Activated naive CD8-positive, alpha-beta T cell treated with anti-CD3 and anti-CD28 coated beads for 36 hours (primary cell): ENCODE results near the gene FAM83F. TPM values are rescaled to one million over a fixed set of nuclear protein-coding genes. Genes with fewer than 3 reads are reported as not detected.

Experiments used
- DNase-seq: peaks from one replicate; pipeline ENCODE4 v3.0.0; 2021
- H3K27ac Mint-ChIP-seq: one replicate; pipeline ENCODE4 v1.8.0; 2022; ENCODE audit warnings: mild to moderate bottlenecking, moderate library complexity, mixed read lengths
- H3K27me3 Mint-ChIP-seq: one replicate; pipeline ENCODE4 v1.8.0; 2022; ENCODE audit warnings: mild to moderate bottlenecking, mixed read lengths
- H3K36me3 Mint-ChIP-seq: one replicate; pipeline ENCODE4 v1.8.0; 2021; ENCODE audit warnings: mild to moderate bottlenecking, mixed read lengths
- H3K4me1 Mint-ChIP-seq: one replicate; pipeline ENCODE4 v1.8.0; 2021; ENCODE audit warnings: mixed read lengths
- H3K4me3 Mint-ChIP-seq: one replicate; pipeline ENCODE4 v1.8.0; 2022; ENCODE audit warnings: mild to moderate bottlenecking, moderate library complexity, mixed read lengths
- H3K9me3 Mint-ChIP-seq: one replicate; pipeline ENCODE4 v1.8.0; 2022; ENCODE audit warnings: mixed read lengths
- total RNA-seq, 2 experiments: library from RNA; stranded (reverse); gene quantifications; one replicate each; pipeline ENCODE4 v1.2.3, GENCODE V29; 2021

FAM83F gene
- total RNA-seq, 2 experiments from 2014 or later = 3.4 to 3.6 TPM

DNA sequence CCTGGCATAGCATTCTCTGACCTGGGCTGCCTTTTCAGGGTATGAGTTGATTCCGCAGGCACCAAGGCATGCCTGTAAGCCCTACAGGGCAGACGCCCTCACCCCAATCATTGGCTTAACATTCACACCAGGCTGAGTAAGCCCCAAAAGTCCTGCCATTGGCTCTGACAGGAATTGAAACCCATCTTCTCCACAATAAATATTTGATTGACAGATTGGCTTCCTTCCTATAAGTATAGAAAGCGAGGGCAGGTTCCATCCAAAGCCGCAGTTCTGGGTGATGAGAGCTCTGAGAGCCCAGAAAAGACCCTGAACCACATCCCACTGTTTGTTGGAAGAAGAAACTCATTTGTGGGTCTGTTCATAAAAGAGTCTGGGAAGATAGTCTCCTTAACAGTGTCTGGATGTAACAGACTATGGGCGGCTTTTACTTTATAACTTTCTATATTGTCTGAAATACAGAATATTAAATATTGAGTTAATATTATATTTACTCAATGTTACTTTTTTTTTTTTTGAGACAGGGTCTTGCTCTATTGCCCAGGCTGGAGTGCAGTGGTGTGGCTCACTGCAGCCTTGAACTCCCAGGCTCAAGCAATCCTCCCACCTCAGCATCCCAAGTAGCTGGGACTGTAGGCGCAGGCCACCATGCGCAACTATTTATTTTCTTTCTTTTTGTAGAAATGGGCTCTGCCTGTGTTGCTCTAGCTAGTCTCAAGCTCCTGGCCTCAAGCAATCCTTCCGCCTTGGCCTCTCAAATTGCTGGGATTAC lies 46.8 kb downstream of the FAM83F start:
- H3K27me3 Mint-ChIP-seq = peaks cover 16% of the 10 kb centered on the region
- H3K27ac Mint-ChIP-seq = no peak overlapping the region
- no peak for DNase-seq
- no peak overlapping the region for H3K4me3 Mint-ChIP-seq
- H3K4me1 Mint-ChIP-seq = peaks cover 8% of the 10 kb centered on the region
- H3K9me3 Mint-ChIP-seq = no peaks in the 10 kb centered on the region
- H3K36me3 Mint-ChIP-seq = no peaks in the 10 kb centered on the region

DNA sequence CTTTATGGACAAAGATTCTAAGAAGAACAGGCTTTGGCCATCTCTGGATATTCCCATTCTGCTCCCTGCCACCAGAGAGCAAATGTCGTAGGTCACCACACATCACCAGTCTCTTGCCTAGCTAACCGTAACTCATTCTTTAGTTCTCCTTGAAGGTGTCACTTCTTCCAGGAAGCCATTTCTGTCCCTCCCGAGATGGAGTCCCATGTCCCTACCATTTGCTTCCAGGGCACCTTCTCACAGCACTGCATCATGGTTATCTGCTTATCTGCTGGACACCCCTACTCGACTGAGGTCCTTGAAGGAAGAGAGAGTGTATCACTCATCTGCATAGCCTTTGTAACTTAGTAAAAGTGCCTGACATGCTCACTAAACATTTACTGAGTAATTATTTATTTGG lies 47.6 kb downstream of the FAM83F start:
- Mint-ChIP-seq H3K27ac (no peak overlapping the region), H3K4me3 (no peak overlapping the region), H3K9me3 (no peaks in the 10 kb centered on the region), H3K36me3 (no peaks in the 10 kb centered on the region), H3K4me1 (peaks cover 11% of the 10 kb centered on the region), H3K27me3 (peaks cover 16% of the 10 kb centered on the region)
- no peak for DNase-seq

DNA sequence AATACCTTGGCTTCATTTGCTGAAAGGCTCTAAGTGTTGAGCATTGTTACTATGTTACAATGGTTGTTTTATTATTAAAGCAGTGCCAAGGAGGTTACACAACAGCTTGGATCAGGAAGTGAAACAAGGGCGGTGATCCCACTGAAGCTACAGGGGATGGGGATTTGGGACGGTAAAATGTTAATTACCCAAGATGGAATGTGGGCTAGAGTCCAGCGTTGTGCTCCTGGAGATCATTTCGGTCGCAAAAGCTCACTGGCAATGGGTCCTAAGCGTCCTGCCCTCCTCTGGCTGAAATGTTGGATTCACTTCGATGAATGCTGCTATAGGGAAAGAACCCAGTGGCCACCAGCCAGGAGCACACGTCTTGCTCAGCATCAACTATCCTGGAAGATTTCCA lies 48.3 kb downstream of the FAM83F start:
- Mint-ChIP-seq H3K36me3 (no peaks in the 10 kb centered on the region), H3K9me3 (no peaks in the 10 kb centered on the region), H3K4me3 (peak overlapping the region; percentile 96), H3K27me3 (peaks cover 10% of the 10 kb centered on the region), H3K4me1 (peaks cover 15% of the 10 kb centered on the region), H3K27ac (peak overlapping the region; percentile 99)
- no peak for DNase-seq

DNA sequence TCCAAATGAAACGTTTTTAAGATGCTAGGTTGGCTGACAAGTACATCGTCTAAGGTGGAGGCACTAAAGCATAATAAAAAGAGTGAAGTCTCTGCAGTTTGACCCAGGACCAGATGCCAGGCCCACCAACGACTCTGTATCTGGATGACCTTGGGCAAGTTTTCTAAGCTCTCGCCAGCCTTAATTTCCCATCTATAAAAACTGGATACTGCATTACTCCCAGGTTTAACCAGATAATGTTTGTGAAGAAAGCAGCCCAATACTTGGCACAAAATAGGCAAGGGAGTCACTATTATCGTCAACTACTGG lies 49.0 kb downstream of the FAM83F start:
- DNase-seq = no peak
- H3K4me3 Mint-ChIP-seq = peak overlapping the region; percentile 96
- peak overlapping the region; percentile 99 for H3K27ac Mint-ChIP-seq
- H3K4me1 Mint-ChIP-seq = peaks cover 20% of the 10 kb centered on the region
- H3K9me3 Mint-ChIP-seq = no peaks in the 10 kb centered on the region
- H3K27me3 Mint-ChIP-seq = peaks cover 9% of the 10 kb centered on the region
- no peaks in the 10 kb centered on the region for H3K36me3 Mint-ChIP-seq

DNA sequence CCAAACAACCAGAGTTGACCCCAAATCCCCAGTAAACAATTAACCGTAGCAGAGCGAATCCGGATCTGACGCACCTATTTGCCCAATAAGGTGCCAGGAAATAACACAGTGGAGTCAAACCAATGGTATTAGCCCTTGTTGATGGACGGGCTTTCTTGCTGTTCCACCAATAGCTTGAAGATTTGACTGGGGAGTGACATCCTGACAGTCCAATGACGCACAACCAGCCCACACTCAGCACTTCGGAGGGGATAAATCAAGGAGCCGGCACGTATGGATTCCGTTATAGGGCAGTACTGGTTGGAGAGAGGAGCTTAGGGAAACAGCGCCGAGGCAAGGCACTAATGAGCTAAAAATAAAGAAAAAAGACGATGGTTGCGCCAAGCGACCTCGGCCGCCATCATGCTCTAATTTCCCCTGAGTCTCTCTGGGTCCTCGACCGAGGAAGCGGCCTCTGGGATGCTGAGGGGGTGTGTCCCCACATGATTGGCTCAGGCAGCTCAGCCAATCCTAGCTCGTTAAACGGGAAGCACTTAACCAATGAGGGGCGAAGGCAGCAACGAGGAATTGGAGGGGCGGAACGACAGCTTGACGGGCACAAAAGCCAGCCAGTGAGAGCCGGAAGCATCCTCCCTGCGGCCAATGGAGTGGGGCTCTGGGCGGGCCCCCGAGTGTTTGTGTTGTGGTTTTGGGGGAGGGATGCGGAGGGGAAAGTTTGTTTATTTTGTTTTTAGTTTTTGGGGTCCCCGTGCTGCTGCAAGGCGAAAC lies 49.5 kb downstream of the FAM83F start:
- Mint-ChIP-seq H3K4me3 (peak overlapping the region; percentile 96), H3K9me3 (no peaks in the 10 kb centered on the region), H3K4me1 (peaks cover 23% of the 10 kb centered on the region), H3K27me3 (peaks cover 9% of the 10 kb centered on the region), H3K27ac (peak overlapping the region; percentile 99), H3K36me3 (no peaks in the 10 kb centered on the region)
- peak; percentile 97 for DNase-seq

DNA sequence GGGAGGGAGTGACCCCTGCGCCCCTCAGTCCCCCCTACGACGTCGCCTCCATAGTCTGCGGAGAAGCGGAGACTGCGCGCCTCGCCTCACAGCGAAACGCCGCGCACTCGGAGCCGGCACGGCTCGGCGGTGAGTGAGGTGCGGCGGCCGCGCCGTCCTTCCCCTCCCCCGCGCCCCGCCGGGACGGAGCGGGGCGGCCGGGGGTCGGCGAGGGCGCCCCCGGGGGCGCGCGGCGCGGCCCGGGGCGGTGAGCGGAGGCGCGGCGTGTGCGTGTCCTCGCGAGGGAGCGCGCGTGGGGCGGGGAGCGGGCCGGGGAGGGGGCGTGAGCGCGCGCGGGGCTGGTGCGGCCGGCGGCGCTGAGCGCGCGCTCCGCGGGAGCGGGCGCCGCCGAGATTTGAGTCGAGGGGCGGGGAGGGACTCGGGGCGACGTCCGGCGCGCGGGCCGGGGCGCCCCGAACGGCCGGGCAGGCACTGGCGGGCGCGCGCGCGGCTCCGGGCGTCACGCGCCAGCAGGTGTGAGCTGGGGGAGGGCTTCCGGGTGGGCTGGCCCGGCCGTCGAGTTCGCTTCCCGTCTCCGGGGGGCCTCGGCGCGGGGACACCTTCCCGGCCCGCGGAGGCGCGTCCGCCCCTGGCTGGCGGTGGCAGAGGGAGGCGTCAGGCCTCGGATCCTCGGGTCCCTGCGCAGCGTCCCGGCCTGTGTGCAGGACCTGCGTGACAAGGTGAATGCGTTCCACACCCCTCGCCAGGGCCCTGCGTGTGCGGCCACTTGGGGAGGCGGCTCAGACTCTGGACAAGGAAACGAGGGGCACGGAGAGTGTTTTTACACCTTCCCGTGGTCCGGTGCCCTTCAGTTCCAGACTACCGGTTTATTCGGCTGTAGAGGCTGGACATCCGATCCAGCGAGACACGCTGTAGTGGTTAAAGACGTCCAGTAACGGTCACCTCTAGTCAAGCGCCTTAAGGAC lies 50.4 kb downstream of the FAM83F start:
- H3K27ac Mint-ChIP-seq = peak overlapping the region; percentile 99
- H3K27me3 Mint-ChIP-seq = peaks cover 5% of the 10 kb centered on the region
- no peaks in the 10 kb centered on the region for H3K36me3 Mint-ChIP-seq
- H3K4me1 Mint-ChIP-seq = peaks cover 29% of the 10 kb centered on the region
- H3K4me3 Mint-ChIP-seq = peak overlapping the region; percentile 96
- H3K9me3 Mint-ChIP-seq = no peaks in the 10 kb centered on the region
- DNase-seq = peak; percentile 89

DNA sequence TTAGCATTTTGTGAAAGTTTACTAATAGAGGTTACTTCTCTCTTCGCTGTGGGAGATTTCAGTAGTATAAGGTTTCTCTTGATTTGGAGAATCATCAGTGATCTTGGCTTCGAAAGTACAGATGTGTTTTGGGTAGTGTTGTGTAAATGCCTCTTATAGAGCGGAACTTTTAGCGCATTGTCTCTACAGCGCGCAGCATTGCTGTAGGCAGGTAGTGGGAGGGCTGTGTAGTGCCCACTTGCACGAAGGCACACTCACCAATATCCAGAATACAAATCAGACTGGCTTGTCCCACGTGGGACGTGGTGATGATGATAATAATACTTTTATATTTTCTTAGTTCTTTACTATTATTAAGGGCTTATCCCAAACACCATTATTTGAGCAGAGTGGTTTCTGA lies 51.4 kb downstream of the FAM83F start:
- DNase-seq = peak; percentile 33
- Mint-ChIP-seq H3K27me3 (peaks cover 5% of the 10 kb centered on the region), H3K4me3 (peak overlapping the region; percentile 79), H3K27ac (peak overlapping the region; percentile 81), H3K4me1 (peaks cover 38% of the 10 kb centered on the region), H3K36me3 (no peaks in the 10 kb centered on the region), H3K9me3 (no peaks in the 10 kb centered on the region)

DNA sequence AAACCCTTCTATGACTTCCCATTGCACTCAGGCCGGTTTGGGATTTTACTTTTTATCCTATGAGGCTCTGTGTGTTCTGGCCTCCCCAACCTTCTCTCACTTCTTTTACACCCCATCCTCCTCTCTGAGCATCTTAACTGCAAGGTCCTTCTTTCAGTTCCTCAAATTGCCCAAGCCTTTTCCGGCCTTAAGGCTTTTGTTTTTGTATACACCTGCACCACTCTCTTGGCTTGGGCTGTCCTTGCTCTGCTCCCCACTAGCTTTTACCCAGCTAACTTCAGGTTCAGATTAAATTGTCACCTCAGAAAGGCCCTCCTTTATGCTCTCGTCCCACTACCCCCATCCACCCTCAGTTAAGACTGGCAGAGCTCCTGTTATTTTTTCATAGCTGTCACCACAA lies 55.5 kb downstream of the FAM83F start:
- peak overlapping the region; percentile 78 for H3K27ac Mint-ChIP-seq
- no peaks in the 10 kb centered on the region for H3K9me3 Mint-ChIP-seq
- H3K36me3 Mint-ChIP-seq = no peaks in the 10 kb centered on the region
- H3K4me1 Mint-ChIP-seq = peaks cover 60% of the 10 kb centered on the region
- no peak for DNase-seq
- H3K4me3 Mint-ChIP-seq = peak overlapping the region; percentile 5
- H3K27me3 Mint-ChIP-seq = no peaks in the 10 kb centered on the region

DNA sequence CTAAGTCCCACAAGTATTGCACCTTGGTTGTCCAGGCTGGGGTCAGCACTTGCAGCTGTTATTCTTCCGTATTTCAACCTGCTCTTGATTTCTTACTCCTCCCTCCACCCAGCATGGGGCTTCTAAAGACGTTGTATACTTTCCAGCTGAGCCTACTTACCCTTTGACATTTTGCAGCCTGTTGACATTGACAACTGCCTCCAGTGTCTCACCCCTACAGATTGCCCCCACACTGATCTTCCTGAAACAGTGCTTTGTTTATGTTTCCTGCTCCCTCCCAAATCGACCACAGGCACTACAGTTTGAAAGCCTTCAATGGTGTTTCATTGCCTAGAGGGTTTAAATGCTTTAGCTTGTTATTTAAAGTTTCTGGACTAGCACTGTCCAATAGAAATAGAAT lies 56.6 kb downstream of the FAM83F start:
- H3K36me3 Mint-ChIP-seq = peaks cover 4% of the 10 kb centered on the region
- H3K27ac Mint-ChIP-seq = peak overlapping the region; percentile 66
- peak overlapping the region; percentile 30 for H3K4me3 Mint-ChIP-seq
- H3K9me3 Mint-ChIP-seq = peaks cover 2% of the 10 kb centered on the region
- peaks cover 68% of the 10 kb centered on the region for H3K4me1 Mint-ChIP-seq
- no peak for DNase-seq
- no peaks in the 10 kb centered on the region for H3K27me3 Mint-ChIP-seq

DNA sequence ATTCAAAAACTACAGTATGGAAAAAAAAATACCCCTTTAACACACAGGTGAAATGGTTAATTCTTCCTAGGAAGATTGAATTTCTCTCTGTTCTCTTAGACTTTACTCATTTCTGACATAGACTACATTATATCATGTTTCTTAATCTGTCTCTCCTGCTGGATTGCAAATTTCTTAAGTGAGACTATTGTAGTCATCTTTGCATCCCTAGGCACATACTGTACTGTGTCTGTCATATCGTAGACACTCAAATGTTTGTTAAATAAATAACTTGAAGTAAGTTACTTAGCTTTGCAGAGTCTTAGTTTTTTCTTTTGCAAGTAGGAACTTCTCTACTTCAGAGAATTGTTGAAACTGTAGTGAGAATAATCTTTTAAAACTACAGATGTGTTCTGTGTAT lies 58.7 kb downstream of the FAM83F start:
- H3K4me1 Mint-ChIP-seq = peaks cover 71% of the 10 kb centered on the region
- H3K9me3 Mint-ChIP-seq = peaks cover 2% of the 10 kb centered on the region
- H3K4me3 Mint-ChIP-seq = no peak overlapping the region
- H3K27me3 Mint-ChIP-seq = no peaks in the 10 kb centered on the region
- no peak for DNase-seq
- H3K36me3 Mint-ChIP-seq = peaks cover 7% of the 10 kb centered on the region
- H3K27ac Mint-ChIP-seq = peak overlapping the region; percentile 21

DNA sequence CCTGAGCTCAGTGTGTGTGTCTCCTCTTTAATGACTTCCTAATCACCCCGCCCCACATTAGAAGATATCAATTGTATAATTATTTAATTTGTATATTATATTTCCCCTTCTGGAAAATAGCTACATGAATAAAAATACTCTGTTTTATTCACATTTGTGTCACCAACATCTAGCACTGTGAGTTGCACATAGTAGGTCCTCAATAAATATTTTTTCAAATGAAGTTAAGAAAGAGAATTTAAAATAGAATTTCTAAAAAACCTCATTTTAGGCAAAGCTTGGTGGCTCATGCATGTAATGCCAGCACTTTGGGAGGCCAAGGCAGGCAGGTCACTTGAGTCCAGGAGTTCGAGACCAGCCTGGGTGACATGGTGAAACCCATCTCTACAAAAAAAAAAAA lies 59.7 kb downstream of the FAM83F start:
- peaks cover 14% of the 10 kb centered on the region for H3K36me3 Mint-ChIP-seq
- no peak for DNase-seq
- H3K4me3 Mint-ChIP-seq = no peak overlapping the region
- H3K9me3 Mint-ChIP-seq = peaks cover 2% of the 10 kb centered on the region
- H3K27me3 Mint-ChIP-seq = no peaks in the 10 kb centered on the region
- H3K27ac Mint-ChIP-seq = peak overlapping the region; percentile 97
- peaks cover 72% of the 10 kb centered on the region for H3K4me1 Mint-ChIP-seq

DNA sequence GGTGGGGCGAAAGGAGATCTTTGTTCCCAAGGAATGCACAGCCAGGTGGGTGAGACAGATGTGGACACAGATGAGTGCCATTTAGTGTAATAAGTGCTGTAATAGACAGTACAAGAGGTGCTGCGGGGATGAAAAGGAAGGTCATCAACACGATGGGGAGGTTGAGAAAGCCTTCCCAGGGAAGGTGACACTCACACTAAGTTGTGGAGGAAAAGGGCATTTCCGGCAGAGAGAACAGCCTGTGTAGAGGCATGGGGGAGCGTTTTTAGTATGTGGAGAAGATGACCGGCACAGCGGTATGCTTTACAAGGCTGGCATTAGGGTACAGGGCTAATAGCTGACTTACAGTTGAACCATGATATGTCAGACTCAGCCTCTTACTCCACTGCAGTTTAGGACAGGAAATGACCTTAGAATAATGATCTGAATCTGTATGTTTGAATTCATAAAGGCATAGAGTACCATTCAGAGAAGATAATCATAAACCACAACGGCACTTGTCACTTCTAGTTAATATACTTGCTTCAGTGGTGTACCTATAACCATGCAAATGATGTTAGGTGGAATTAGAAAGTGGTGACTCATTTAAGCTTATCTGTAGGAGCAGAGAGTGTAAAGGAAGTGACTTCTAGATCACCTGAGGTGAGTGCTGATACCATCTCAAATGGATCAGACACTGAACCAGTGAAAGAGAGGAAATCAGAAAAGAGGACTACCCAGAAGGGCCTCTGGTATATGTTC lies 60.6 kb downstream of the FAM83F start:
- peaks cover 67% of the 10 kb centered on the region for H3K4me1 Mint-ChIP-seq
- no peaks in the 10 kb centered on the region for H3K27me3 Mint-ChIP-seq
- H3K27ac Mint-ChIP-seq = peak overlapping the region; percentile 97
- peaks cover 2% of the 10 kb centered on the region for H3K9me3 Mint-ChIP-seq
- H3K36me3 Mint-ChIP-seq = peaks cover 14% of the 10 kb centered on the region
- DNase-seq = no peak
- peak overlapping the region; percentile 73 for H3K4me3 Mint-ChIP-seq

DNA sequence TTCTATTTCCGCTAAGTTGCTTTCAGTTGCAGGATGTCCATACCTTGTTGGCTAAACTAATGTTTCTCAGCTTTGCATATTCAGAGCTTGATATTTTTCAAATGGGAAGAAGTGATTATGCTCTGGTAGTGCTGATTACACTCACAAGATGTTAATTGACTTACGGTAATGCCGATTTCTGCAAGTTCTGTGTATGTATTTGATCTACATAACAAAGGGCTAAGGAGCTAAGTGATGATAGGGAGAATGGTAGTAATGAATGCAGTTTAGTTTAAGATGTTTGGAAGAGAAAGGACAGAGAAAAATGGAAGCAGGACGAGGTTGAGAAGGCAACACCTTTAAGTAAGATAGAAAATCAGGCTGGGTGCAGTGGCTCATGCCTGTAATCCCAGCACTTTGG lies 61.4 kb downstream of the FAM83F start:
- no peak for DNase-seq
- H3K27ac Mint-ChIP-seq = peak overlapping the region; percentile 97
- peaks cover 64% of the 10 kb centered on the region for H3K4me1 Mint-ChIP-seq
- peaks cover 14% of the 10 kb centered on the region for H3K36me3 Mint-ChIP-seq
- peaks cover 2% of the 10 kb centered on the region for H3K9me3 Mint-ChIP-seq
- H3K4me3 Mint-ChIP-seq = peak overlapping the region; percentile 46
- H3K27me3 Mint-ChIP-seq = no peaks in the 10 kb centered on the region

DNA sequence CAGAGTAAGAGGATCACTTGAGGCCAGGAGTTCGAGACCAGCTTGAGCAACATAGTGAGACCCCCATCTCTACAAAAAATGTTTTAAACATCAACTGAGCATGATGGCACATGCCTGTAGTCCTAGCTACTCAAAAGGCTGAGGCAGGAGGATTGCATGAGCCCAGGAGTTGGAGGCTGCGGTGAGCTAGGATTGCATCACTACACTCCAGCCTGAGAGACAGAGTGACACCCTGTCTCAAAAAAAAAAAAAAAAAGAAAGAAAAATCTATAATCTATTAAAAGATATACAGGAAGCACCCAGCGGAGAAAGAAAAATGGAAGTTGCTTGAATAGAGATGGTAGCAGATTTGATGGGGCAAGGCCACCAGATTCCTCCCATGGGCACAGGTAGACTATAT lies 61.8 kb downstream of the FAM83F start:
- peaks cover 2% of the 10 kb centered on the region for H3K9me3 Mint-ChIP-seq
- H3K36me3 Mint-ChIP-seq = peaks cover 14% of the 10 kb centered on the region
- DNase-seq = no peak
- H3K4me3 Mint-ChIP-seq = no peak overlapping the region
- peaks cover 62% of the 10 kb centered on the region for H3K4me1 Mint-ChIP-seq
- no peaks in the 10 kb centered on the region for H3K27me3 Mint-ChIP-seq
- peak overlapping the region; percentile 97 for H3K27ac Mint-ChIP-seq
